GM12878 (cell line): ENCODE results near the gene XPNPEP1. TPM values are rescaled to one million over a fixed set of nuclear protein-coding genes. Genes with fewer than 3 reads are reported as not detected.

ENCODE experiments used
- ATAC-seq: fragments of 200-7000 bp; cut with Tn5 transposase; 3 replicates; pipeline ENCODE4 v1.9.1; 2020; ENCODE audit warnings: mild to moderate bottlenecking, moderate library complexity
- BruUV-seq: library from RNA; stranded (reverse); fragments of 400-500 nt; replicated peaks from 2 replicates; lab custom pipeline; 2021; lab: Mats Ljungman, UMichigan
- CTCF ChIA-PET: fragments of 300-600 bp; sonication (Branson Sonifier 250); formaldehyde crosslinking; extraction: SDS; loops from one replicate; lab custom pipeline; 2021; ENCODE audit warnings: inconsistent platforms; lab: Yijun Ruan, JAX
- POLR2A ChIA-PET: fragments of 350-600 bp; formaldehyde crosslinking; extraction: SDS; loops from one replicate; lab custom pipeline; 2021; ENCODE audit warnings: inconsistent platforms; lab: Charles Lee
- RAD21 ChIA-PET: fragments of 300-600 bp; sonication (Branson Sonifier 250); formaldehyde crosslinking; loops from one replicate; lab custom pipeline; 2023; ENCODE audit warnings: antibody characterized with exemption; ENCODE audit not compliant: unreplicated experiment; lab: Charles Lee
- SMC1A ChIA-PET: fragments of 300-600 bp; sonication (Branson Sonifier 250); formaldehyde crosslinking; loops from one replicate; lab custom pipeline; 2023; ENCODE audit not compliant: unreplicated experiment, uncharacterized antibody; lab: Charles Lee
- DNase-seq: peaks from one replicate; pipeline ENCODE4 v3.0.0-alpha.2; 2011; ENCODE audit warnings: low read depth, low spot score
- FAIRE-seq: peaks from 3 replicates; lab custom pipeline; 2011; peaks lifted over from hg19 to GRCh38; lab: Jason Lieb, UNC
- H2AFZ ChIP-seq: 2 replicates; pipeline ENCODE4 v1.6.0; 2011; ENCODE audit warnings: low read depth, low read length, control low read depth; ENCODE audit not compliant: control insufficient read depth
- H3K27ac ChIP-seq: 2 replicates; pipeline ENCODE4 v1.5.1; 2011; ENCODE audit warnings: control low read depth; ENCODE audit not compliant: control insufficient read depth, insufficient read depth
- H3K27me3 ChIP-seq, 2 experiments: replicated peaks in 1 of 2; 2 replicates each; pipeline versions ENCODE4 v1.6.0 to v1.6.1; 2011; ENCODE audit warnings: low read length in 1 of 2; ENCODE audit not compliant: control insufficient read depth in 2 of 2, insufficient read depth in 2 of 2
- H3K36me3 ChIP-seq, 2 experiments: 2 replicates each; pipeline ENCODE4 v1.5.1; 2011; ENCODE audit warnings: low read length in 1 of 2; ENCODE audit not compliant: control insufficient read depth in 2 of 2, insufficient read depth in 2 of 2
- H3K4me1 ChIP-seq: 2 replicates; pipeline ENCODE4 v1.6.1; 2011; ENCODE audit warnings: mild to moderate bottlenecking, low read length, moderate library complexity, mixed read lengths; ENCODE audit not compliant: control insufficient read depth, insufficient read depth
- H3K4me2 ChIP-seq: 2 replicates; pipeline ENCODE4 v1.6.0; 2011; ENCODE audit warnings: control low read depth; ENCODE audit not compliant: control insufficient read depth, insufficient read depth
- H3K4me3 ChIP-seq: fragments of 200-600 bp; sonication (generic); 2 replicates; pipeline ENCODE4 v1.5.1; 2016
- H3K79me2 ChIP-seq: 2 replicates; pipeline ENCODE4 v1.6.0; 2011; ENCODE audit warnings: low read length; ENCODE audit not compliant: control insufficient read depth, insufficient read depth
- H3K9ac ChIP-seq: 2 replicates; pipeline ENCODE4 v1.8.0; 2011; ENCODE audit warnings: low read length, control low read depth, mixed read lengths; ENCODE audit not compliant: control insufficient read depth, insufficient read depth
- H3K9me3 ChIP-seq: replicated peaks from 3 replicates; pipeline ENCODE4 v1.5.1; 2011; ENCODE audit warnings: mild to moderate bottlenecking, low read length; ENCODE audit not compliant: control insufficient read depth, insufficient read depth
- H4K20me1 ChIP-seq: 2 replicates; pipeline ENCODE4 v1.6.0; 2011; ENCODE audit not compliant: control insufficient read depth, insufficient read depth
- DPF2 ChIP-seq: fragments of 450-650 bp; IDR thresholded peaks from 2 replicates; pipeline ENCODE4 v1.6.1; 2017; ENCODE audit warnings: mild to moderate bottlenecking
- FOS ChIP-seq: IDR thresholded peaks from 3 replicates; pipeline ENCODE4 v1.6.1; 2011; ENCODE audit warnings: borderline replicate concordance; ENCODE audit not compliant: insufficient read length; ENCODE audit errors: extremely low read depth
- FOXK2 ChIP-seq: fragments of 450-650 bp; IDR thresholded peaks from 2 replicates; pipeline ENCODE4 v1.6.1; 2017; ENCODE audit warnings: mild to moderate bottlenecking, moderate library complexity
- MXI1 ChIP-seq: fragments of 150-350 bp; IDR thresholded peaks from 2 replicates; pipeline ENCODE4 v1.6.1; 2011; ENCODE audit warnings: low read depth, mild to moderate bottlenecking, inconsistent platforms, low read length, improper control_type of control experiment
- NFIC ChIP-seq: IDR thresholded peaks from 2 replicates; pipeline ENCODE4 v1.6.1; 2012; ENCODE audit warnings: low read depth, mild to moderate bottlenecking, inconsistent platforms, low read length, moderate library complexity
- NFYA ChIP-seq: IDR thresholded peaks from 2 replicates; pipeline ENCODE4 v1.6.1; 2011; ENCODE audit warnings: low read depth, mild to moderate bottlenecking, low read length, improper control_type of control experiment, borderline replicate concordance
- NR2C1 ChIP-seq: fragments of 450-650 bp; IDR thresholded peaks from 2 replicates; pipeline ENCODE4 v1.6.1; 2017; ENCODE audit warnings: antibody characterized with exemption, mild to moderate bottlenecking, moderate library complexity
- PAX8 ChIP-seq: fragments of 450-650 bp; IDR thresholded peaks from 2 replicates; pipeline ENCODE4 v1.6.1; 2017; ENCODE audit warnings: mild to moderate bottlenecking, moderate library complexity
- POLR2AphosphoS5 ChIP-seq: IDR thresholded peaks from 2 replicates; pipeline ENCODE4 v1.6.1; 2011; ENCODE audit warnings: mild to moderate bottlenecking, low read length, inconsistent platforms
- POU2F2 ChIP-seq: IDR thresholded peaks from 3 replicates; pipeline ENCODE4 v1.6.1; 2011; ENCODE audit warnings: low read depth, mild to moderate bottlenecking, low read length, borderline replicate concordance
- SMAD1 ChIP-seq: fragments of 450-650 bp; IDR thresholded peaks from 2 replicates; pipeline ENCODE4 v1.6.1; 2018; ENCODE audit warnings: mild to moderate bottlenecking, low read depth; ENCODE audit not compliant: partially characterized antibody
- STAT3 ChIP-seq: IDR thresholded peaks from 2 replicates; pipeline ENCODE4 v1.6.1; 2011; ENCODE audit warnings: low read depth, low read length, improper control_type of control experiment
- WRNIP1 ChIP-seq: IDR thresholded peaks from 2 replicates; pipeline ENCODE4 v1.6.1; 2011; ENCODE audit warnings: low read depth, low read length, improper control_type of control experiment, borderline replicate concordance
- ZSCAN29 ChIP-seq: fragments of 450-650 bp; IDR thresholded peaks from 2 replicates; pipeline ENCODE4 v1.6.1; 2017; ENCODE audit warnings: mild to moderate bottlenecking, moderate library complexity
- WGBS: methylation state at CpG from one replicate; pipeline ENCODE4 v1.1.6; 2016; ENCODE audit warnings: low lambda C conversion rate; ENCODE audit not compliant: insufficient replicate concordance, insufficient coverage; ENCODE audit errors: missing lambda C conversion rate; 5-methylcytosine and 5-hydroxymethylcytosine counted together
- in situ Hi-C: fragments of 300-500 bp; cut with MboI; formaldehyde crosslinking; loops from 9 replicates; pipeline ENCODE4 v1.14.3; 2018; ENCODE audit warnings: mixed read lengths
- intact Hi-C: fragments of 100-400 bp; cut with micrococcal nuclease; formaldehyde crosslinking; loops from one replicate; pipeline ENCODE4 v1.14.2; 2022; ENCODE audit not compliant: unreplicated experiment
- polyA plus RNA-seq, 11 experiments: library from polyadenylated mRNA; depleted of rRNA in 4 of 11; unstranded in 6 of 11; stranded (reverse) in 5 of 11; fragments of >200 nt; fragmentation: Nextera tagmentation in 4 of 11; fragmentation: Illumina TruSeq in 1 of 11; extraction: Ambion mirVana in 4 of 11; extraction: Trizol in 1 of 11; gene quantifications; 1 replicate in 1 of 11; 2 replicates in 10 of 11; pipeline versions ENCODE4 v1.2.1 to v1.2.3, GENCODE V29; 2011 to 2016; ENCODE audit warnings: inconsistent platforms in 2 of 11, missing spikeins in 2 of 11, low read depth in 1 of 11
- total RNA-seq, 4 experiments: library from RNA; depleted of rRNA in 3 of 4; stranded (reverse); fragments of >200 nt in 3 of 4; fragmentation: Illumina TruSeq in 1 of 4; extraction: Trizol in 1 of 4; gene quantifications; 2 replicates each; pipeline versions ENCODE4 v1.2.1 to v1.2.3, GENCODE V29; 2013 to 2021

XPNPEP1 gene
- total and polyA plus RNA-seq, 10 of the 15 experiments (the other 5 are each of a cell fraction or from before 2014, with no cell fraction given) = 22.7 to 108 (median 43.5) TPM

DNA sequence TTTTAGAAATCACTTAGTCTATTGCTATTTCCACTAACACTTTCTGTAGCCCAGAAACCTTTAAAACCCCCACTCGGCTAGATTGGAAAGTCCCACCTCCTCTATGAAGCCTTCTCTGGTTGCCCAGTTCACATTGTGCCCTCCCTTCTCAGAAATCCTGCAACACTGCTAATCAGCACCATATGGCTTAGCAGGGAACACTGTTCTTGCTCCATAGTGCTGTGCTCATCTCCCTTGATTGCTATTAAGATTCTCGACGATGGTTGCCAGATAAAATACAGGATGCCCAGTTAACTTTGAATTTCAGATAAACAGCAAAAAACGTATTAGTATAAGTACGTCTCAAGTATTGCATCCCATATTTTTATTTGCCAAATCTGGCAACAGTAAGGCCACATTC is 40.1 kb upstream of the XPNPEP1 start:
- no peak overlapping the region for H3K9ac ChIP-seq
- RAD21 ChIA-PET = no interaction called here
- CTCF ChIA-PET = interaction anchor here (2.0 kb wide), 1 partner anchor 13 kb away, joined by 5 read pairs; no protein-coding TSS in a partner anchor
- no peaks in the 10 kb centered on the region for H3K79me2 ChIP-seq
- no peak for ATAC-seq
- 53% methylated on average over 5 of the region's 5 CpGs for WGBS
- no TSS peak for BruUV-seq
- H3K27me3 ChIP-seq = no peaks in the 10 kb centered on the region; a peak in 1 of 4 replicates
- no peak for FAIRE-seq
- no peak overlapping the region for H3K4me3 ChIP-seq
- intact Hi-C loops = no loop called here
- H3K4me2 ChIP-seq = no peak overlapping the region
- H3K27ac ChIP-seq = no peak overlapping the region
- SMC1A ChIA-PET = no interaction called here
- no peaks in the 10 kb centered on the region for H4K20me1 ChIP-seq
- TF ChIP-seq NFYA (no peak), WRNIP1 (no peak), POLR2AphosphoS5 (no peak), PAX8 (no peak), NR2C1 (no peak), NFIC (no peak), POU2F2 (no peak), FOXK2 (no peak), ZSCAN29 (no peak)
- DNase-seq = no peak
- in situ Hi-C loops = no loop called here
- POLR2A ChIA-PET = no interaction called here
- H3K9me3 ChIP-seq = no peaks in the 10 kb centered on the region
- no peaks in the 10 kb centered on the region for H3K36me3 ChIP-seq
- H3K4me1 ChIP-seq = no peaks in the 10 kb centered on the region
- H2AFZ ChIP-seq = no peak overlapping the region

DNA sequence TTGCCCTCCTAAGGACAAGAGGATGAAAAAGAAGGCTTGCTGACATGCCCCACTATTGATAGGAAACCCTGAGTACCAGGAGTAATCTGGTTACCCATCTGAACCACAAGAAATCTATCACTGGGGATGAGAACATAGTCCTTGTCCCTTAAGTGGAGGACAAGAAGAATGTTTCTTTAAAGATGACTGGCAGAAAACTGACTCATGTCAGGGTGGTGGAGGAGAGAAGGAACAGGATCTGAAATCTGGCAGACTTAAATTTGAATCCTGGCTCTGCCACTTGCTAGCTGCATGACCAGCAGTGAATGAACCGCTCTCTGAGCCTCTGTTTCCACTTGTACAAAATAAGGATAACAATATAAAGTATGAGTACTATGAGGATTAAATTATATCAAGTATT is 38.9 kb upstream of the XPNPEP1 start:
- ChIA-PET POLR2A (interaction anchor here (0.6 kb wide), 1 partner anchor 289 kb away, joined by 3 read pairs; no protein-coding TSS in a partner anchor), RAD21 (no interaction called here), CTCF (interaction anchor here (1.9 kb wide), 1 partner anchor 14 kb away, joined by 4 read pairs; no protein-coding TSS in a partner anchor), SMC1A (no interaction called here)
- BruUV-seq = no TSS peak
- no peaks in the 10 kb centered on the region for H4K20me1 ChIP-seq
- TF ChIP-seq MXI1 (no peak), SMAD1 (no peak), FOS (no peak), STAT3 (no peak), DPF2 (no peak)
- no peaks in the 10 kb centered on the region for H3K79me2 ChIP-seq
- intact Hi-C loops (no loop called here), in situ Hi-C loops (no loop called here)
- no peak overlapping the region for H3K4me2 ChIP-seq
- H3K9me3 ChIP-seq = no peaks in the 10 kb centered on the region
- no peak overlapping the region for H3K27ac ChIP-seq
- WGBS = 100% methylated on average over 1 of the region's 1 CpG
- no peaks in the 10 kb centered on the region for H3K36me3 ChIP-seq
- no peak for DNase-seq
- no peak overlapping the region for H2AFZ ChIP-seq
- no peak overlapping the region for H3K4me3 ChIP-seq
- H3K4me1 ChIP-seq = peaks cover 9% of the 10 kb centered on the region
- H3K27me3 ChIP-seq = no peaks in the 10 kb centered on the region; a peak in 1 of 4 replicates
- ATAC-seq = no peak
- no peak for FAIRE-seq
- no peak overlapping the region for H3K9ac ChIP-seq
